NCI-H526 (cell line): ENCODE measurements around the gene EPN1.
A peak's percentile ranks its signal among the peaks of the same experiment; 100 is the strongest.

ENCODE experiments used
- DNase-seq, 2 experiments: peaks; one replicate each; lab custom pipeline; 2025; lab: John Stamatoyannopoulos, UW

EPN1 gene

GRCh38 chr19:55679343-55680257, 4.6 kb downstream of the EPN1 start:
- no peak for DNase-seq

DNA sequence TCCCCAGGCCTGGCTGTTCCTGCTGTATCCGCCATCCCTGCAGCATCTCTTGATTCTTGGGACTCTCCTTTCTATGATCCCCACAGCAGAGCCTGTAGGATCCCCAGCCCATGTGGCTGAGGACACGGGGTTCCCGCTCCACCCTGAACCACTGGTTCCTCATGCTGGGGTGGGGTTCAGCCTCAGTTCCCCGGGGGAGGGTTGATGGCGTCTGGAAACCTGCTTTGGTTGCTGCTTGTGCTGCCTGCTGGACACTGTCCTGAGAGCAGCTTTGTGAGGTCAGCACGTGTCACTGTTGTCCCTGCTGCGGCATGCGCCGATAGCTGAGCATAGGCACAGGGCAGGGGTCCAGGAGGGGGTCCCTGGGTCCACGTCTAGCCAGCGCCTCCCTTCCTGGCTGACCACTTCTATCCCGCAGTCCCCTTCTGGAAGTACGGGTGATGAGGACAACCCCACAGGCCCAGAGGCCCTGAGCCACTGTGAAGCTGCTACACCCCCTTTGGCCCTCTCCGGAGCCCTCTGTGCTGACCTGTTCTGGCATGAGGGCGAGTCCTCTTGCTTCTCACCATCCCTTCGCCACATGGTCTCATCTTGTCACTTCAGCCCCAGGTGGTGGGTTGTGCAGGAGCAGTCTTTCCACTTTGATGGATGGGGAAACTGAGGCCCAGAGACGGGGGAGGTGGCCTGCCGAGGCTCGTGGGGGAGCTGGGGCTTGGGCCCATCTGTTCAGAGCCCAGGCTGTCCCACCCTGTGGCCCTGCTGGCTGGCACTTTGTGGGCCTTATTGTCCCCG, 5.5 kb downstream of the EPN1 start:
- DNase-seq = no peak

DNA sequence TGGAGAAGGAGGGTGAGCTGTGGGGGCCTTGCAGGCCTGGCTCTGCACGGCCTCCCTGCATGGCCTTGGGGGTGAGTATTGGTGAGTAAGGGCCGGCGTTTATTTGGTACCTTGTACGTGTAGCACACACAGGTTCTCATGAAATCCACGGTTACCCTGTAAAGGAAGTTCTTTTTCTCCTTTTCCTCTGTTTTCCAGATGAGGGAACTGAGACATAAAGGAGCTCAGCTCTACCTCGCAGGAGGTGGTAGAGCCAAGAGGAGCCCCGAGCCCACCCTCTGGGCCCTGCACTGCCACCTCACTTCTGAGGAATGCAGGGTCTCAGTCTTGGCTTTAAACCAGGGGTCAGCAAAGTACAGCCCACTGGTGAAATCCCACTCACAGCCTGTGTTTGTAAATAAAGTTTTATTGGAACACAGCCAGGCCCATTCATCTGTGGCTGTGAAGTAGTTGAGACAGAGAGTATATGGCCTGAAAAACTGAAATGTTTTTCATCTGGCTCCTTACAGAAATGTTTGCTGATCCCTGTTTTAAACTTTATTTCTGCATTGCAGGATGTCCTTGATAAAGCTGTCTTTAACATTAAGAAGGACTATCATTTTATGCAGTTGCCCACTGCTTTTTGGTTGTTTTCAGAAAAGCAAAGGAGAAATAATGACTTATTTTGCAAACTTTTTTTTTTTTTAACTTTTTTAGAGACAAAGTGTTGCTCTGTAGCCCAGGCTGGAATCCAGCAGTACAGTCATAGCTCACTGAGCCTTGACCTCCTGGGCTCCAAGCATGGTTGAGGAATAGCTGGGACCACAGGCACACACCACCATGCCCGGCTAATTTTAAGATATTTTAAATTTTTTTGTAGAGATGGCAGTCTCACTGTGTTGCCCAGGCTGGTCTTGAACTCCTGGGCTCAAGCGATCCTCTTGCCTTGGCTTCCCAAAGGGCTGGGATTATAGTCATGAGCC, 6.4 kb downstream of the EPN1 start:
- DNase-seq = no peak

DNA sequence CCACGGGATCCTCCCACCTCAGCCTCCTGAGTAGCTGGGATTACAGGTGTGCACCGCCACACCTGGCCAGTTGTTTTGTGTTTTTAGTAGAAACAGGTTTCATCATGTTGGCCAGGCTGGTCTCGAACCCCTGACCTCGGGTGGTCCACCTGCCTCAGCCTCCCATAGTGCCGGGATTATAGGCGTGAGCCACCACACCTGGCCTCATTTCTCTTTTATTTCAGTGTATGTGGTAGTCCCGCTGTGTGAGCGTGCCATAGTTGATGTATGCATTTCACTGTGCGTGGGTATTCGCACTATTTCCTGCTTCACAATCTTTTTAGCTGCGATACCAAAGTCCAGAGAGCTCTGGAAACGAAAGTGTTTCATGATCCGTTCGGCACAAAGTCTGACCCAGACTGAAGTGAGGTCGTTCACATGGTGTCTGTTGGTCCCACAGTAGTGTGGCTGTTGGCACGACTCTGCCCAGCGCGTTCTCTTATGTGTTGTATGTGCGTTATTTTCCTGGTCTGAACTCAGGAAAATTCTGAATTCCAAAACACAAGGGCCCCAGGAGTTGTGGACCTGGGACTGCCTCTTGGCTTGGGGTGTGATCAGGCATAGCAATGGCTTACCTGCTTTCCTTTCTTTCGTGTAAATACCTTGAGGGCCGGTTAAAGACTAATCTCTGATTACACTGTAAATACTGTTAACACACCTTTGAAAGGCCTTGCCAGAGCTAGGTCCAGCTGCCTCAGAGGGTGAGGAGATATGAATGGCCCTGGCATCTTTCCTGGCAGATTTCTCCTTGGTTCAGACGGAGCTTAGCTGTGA, 8.6 kb downstream of the EPN1 start:
- DNase-seq = no peak

DNA sequence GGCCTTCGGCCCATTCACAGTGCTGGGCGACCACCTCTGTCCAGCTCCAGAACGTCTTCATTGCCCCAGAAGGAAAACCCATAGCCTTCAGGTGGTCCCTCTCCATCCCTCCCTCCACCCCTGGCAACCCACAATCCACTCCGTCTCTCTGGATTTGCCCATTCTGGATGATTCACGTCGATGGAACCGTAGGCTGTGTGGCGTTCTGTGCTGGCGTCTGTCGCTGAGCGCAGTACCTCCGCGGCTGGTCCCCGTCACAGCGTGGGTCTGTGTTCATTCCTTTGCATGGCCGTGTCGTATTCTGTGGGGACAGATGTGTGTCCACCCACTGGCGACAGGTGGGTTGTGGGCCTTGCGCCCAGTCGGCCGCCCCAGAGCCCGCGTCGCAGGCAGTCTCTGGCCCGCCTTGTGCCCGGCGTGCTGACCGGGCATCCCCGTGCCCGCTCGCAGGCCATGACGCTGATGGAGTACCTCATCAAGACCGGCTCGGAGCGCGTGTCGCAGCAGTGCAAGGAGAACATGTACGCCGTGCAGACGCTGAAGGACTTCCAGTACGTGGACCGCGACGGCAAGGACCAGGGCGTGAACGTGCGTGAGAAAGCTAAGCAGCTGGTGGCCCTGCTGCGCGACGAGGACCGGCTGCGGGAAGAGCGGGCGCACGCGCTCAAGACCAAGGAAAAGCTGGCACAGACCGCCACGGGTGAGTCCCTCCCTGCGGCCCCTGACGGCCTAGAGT, 10.1 kb downstream of the EPN1 start:
- no peak for DNase-seq

- DNase-seq = no peak
These were observed 10.8 kb downstream of the EPN1 start for GRCh38 chr19:55685776-55686175.

- no peak for DNase-seq
These were observed 11.5 kb downstream of the EPN1 start for GRCh38 chr19:55686311-55687050.

DNA sequence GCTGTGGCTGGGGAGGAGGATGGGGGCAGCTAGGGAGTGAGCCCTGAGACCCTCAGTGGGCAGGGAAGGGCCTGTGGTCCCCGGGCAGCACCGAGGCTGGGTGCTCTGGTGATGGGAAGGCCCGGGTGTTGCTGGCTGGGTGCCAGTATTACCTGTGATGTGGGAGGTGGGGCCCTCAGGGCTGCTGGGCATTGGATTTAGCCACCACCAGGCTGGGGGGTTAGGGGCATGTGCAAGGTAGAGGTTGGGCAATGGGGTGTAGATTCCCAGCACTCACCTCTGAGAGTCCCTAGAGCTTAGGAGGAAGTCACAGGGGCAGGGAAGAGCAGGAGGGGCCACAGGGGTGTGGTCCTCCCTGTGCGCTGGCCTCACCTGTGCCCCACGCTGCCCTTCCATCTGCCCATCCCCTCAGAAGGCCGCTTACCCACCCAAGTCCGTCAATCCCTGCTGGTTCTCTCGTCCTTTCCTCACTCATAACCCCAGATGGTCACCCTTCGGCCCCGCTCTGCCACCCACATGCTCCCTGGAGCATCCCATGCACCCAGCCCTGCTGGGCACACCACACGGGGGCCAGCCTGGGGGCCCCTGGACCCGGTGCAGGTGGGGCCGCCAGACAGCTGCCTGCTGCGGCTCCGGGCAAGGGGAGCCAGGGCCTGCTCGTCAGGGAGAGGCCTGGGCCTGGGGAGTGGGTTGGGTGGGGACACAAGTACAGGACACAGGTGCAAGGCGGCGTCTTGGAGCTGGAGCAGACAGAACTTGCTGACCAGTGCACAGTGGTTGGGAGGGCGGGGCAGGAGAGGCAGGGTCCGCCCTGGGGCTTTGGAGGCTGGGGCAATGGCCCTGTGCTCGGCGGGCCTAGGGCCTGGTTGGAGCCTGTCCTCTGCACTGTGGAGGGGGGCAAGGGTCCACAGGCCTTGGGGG, 12.5 kb downstream of the EPN1 start:
- DNase-seq = no peak

DNA sequence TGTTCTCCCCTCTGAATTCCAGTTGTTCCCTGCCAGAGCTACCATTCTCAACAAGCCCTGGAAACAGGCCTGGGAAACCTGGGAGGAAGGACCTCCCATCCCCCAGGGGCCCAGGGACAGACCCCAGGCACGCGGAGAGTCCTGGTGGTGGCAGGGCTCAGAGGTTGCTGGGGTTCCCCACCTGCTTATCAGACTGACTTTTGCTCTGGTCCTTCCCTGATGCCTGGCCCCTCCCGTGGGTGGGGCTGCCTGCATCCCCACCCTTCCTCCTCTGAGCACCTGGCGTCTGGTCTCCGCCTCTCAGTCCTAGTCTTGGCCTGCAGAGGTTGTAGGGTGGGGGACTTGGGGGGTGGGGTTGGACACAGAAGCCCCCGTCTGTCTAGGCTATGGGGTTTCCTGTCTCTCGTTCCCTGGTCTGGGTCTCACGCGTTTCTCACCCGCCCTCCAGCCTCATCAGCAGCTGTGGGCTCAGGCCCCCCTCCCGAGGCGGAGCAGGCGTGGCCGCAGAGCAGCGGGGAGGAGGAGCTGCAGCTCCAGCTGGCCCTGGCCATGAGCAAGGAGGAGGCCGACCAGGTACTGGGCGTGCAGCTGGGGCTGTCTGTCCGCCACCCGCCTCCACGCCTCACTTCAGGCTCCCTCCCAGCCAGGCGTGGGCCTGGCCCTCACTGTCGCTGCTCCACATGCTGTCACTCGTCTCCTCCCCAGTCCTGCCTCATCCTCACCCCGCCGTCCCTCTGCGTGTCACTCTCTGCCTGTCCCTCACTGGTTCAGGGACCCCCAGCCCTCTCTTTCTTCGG, 13.6 kb downstream of the EPN1 start:
- DNase-seq = peak; percentile 37 to 74

DNA sequence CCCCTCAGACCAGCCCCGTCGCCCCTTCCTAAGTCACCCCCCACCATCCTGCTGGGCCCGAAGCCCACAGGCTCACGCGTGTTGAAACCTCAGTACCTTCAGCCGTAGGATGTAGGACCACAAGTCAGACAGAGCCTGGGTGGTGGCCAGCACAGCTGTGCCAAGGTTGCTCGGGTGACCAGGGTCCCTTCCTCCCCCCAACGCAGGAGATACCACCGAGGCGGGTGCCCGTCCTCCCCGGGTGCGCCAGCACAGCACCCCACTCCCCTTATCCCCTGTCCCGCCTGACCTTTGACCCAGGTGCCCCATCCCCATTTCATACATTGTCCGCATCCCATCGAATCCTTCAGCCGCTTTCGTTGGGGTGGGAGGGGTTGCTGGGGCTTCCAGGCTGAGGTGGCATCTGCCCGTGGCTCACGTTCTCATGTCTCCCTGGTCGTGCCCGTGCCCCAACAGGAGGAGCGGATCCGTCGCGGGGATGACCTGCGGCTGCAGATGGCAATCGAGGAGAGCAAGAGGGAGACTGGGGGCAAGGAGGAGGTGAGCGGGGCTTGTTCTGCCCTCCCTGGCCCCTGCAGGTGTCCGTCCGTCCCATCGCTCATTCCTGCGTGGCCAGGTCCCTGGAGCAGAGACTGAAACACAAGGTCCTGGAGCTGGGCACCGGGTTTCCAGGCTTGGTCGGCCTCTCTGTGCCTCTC, 14.5 kb downstream of the EPN1 start:
- no peak for DNase-seq

DNA sequence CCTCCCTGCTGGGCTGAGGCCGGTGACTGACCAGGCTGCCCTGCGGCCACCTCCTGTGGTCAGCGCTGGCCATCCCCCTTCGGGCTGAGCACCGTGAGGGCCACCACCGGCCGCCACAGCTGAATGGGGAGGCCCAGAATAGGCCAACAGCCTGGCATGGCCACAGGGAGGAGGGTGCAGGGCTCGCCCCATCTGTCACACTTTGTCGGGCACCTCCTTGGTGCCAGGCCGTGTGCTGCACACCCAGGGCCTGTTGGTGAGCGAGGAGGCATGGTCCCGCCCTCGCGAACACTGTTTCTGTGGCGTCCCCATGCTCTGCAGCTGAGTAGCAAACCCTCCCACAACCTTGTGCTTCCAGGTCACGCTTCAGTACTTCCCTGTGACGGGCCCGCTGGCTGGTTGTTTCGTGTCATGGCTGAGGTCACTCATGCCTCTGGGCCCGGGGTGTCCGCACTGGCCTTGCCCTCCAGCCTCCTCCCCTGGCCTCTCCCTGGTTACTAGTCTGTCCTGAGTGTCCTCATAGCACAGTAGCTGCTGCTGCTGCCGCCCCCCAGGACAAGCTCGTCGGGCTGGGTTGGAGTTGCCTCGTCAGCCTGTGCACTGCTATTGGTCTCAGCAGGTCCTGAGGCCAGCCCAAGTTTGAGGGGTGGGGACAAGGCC, 15.2 kb downstream of the EPN1 start:
- DNase-seq = no peak

DNA sequence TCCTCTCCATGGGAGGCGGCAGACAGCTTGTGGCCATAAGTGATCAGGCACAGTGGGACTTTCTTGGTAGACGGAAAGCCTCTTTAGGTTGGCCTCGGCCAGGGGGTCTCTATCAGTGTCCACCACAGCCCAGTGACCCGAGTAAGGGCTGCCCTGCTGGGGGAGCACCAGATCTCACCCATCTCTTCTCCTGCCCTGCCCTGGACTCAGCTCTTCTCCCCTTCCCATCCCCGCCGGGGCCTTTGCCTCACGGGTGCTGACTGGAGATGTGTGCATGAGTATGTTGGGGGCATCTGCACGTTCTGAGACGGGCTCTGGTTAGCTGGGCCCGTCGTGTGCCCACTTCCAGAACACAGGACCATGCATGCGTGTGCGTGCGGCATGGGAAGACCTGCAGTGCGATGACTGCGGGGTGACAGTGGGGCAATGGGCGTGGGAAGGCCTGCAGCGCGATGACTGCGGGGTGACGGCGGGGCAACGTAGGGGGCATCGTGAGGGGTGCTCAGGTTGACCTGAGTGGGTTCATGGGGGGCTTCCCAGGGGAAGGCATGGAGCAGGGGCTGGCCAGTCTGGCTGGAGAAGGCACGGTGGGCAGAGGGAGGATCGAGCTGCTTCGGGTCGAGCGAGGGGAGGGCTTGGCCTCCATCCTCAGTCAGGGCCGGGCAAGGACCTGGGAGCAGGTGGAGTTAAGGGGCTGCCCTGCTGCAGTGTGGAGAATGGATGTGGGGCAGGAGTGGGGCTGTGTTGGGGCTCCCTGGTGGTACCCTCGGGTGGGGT, 15.9 kb downstream of the EPN1 start:
- no peak for DNase-seq

DNA sequence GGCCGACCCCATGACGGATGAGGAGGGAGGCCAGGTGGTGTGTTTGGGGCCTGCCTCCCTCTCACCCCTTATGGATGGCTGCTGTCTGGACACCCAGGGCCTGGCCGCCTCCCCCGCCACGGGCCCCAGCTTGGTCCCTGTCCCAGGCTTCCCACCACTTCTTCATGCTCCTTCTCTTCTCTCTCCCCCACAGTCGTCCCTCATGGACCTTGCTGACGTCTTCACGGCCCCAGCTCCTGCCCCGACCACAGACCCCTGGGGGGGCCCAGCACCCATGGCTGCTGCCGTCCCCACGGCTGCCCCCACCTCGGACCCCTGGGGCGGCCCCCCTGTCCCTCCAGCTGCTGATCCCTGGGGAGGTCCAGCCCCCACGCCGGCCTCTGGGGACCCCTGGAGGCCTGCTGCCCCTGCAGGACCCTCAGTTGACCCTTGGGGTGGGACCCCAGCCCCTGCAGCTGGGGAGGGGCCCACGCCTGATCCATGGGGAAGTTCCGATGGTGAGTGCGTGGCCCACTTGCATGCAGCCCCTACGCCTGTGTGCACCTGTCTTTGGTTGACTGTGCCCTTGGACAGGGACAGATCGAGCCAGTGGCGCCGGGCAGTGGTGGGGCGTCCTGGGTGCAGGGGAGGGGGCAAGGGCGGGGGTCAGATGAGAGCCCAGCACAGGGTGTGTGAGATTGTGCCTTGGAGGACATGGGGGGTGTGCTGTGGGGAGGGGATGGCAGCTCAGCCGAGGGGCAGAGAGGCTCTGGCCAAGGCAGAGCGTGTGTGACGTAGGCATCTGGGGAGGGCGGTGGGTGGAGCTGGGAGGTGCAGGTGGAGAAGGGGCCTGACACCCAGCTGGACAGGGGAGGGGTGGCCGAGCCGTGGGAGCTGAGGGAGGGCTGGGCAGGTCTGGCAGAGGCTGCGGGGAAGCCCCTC, 16.8 kb downstream of the EPN1 start:
- DNase-seq = no peak

DNA sequence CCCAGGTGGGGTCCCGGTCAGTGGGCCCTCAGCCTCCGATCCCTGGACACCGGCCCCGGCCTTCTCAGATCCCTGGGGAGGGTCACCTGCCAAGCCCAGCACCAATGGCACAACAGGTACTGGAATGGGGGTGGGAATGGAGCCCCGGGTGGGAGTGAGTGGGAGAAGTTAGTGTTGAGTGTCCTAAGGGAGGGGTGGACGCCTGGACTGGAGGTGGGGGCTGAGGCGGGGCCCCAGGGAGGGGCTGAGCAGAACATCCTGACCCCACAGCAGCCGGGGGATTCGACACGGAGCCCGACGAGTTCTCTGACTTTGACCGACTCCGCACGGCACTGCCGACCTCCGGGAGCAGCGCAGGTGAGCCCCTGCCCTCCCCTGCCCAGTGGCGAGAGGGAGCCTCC, 17.7 kb downstream of the EPN1 start:
- no peak for DNase-seq
